HG03378 (cell line): ENCODE data around the gene REEP6.
"Not testable (repeated sequence)": the region's sequence is repeated elsewhere in the genome, so short reads cannot be mapped to it uniquely, and the experiment has no call there.

Experiments used
- ATAC-seq: cut with Tn5 transposase; IDR thresholded peaks from one replicate; pipeline ENCODE4 v1.9.1; 2021; ENCODE audit warnings: mild to moderate bottlenecking, moderate library complexity; ENCODE audit not compliant: unreplicated experiment

REEP6 gene

DNA sequence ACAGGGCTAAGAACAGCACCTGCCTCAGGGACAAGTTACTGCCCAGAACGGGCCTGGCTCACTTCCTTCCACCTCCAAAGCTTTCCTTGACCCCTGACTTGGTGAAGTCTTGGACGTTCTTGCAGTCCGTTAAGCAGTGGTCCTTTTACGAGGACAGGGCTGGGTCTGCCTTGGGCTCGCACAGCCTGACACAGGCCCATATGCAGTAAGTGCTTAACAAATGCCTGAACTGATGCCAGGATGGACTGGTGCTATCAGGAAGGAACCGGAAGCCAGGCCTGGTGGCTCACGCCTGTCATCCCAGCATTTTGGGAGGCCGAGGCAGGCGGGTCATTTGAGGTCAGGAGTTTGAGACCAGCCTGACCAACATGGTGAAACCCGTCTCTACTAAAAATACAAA lies 31.1 kb downstream of the REEP6 start:
- ATAC-seq: no peak

GRCh38 chr19:1522838-1523237 lies 31.9 kb downstream of the REEP6 start:
- ATAC-seq: no peak

- ATAC-seq: no peak
Measured at GRCh38 chr19:1523412-1524286, 32.7 kb downstream of the REEP6 start, which contains the start of gene PLK5. PLK5 (plus strand) TSS chr19:1524077; CDS start chr19:1526997, 2,920 bp downstream.

GRCh38 chr19:1524287-1524971 lies 33.4 kb downstream of the REEP6 start:
- no peak for ATAC-seq

- ATAC-seq: no peak
Measured at GRCh38 chr19:1524972-1525325, 34.0 kb downstream of the REEP6 start.

GRCh38 chr19:1525343-1525742 lies 34.4 kb downstream of the REEP6 start:
- ATAC-seq: no peak

GRCh38 chr19:1526066-1526778 lies 35.2 kb downstream of the REEP6 start:
- no peak for ATAC-seq

- ATAC-seq: no peak
Measured at GRCh38 chr19:1526979-1527649, 36.1 kb downstream of the REEP6 start.

GRCh38 chr19:1527650-1528309 lies 36.8 kb downstream of the REEP6 start:
- ATAC-seq: no peak

GRCh38 chr19:1528596-1529429 lies 37.8 kb downstream of the REEP6 start:
- no peak for ATAC-seq

- no peak for ATAC-seq
Measured at GRCh38 chr19:1529430-1529816, 38.4 kb downstream of the REEP6 start.

GRCh38 chr19:1530856-1531255 lies 39.9 kb downstream of the REEP6 start:
- not testable (repeated sequence) for ATAC-seq

GRCh38 chr19:1531587-1531986 lies 40.6 kb downstream of the REEP6 start:
- no peak for ATAC-seq

DNA sequence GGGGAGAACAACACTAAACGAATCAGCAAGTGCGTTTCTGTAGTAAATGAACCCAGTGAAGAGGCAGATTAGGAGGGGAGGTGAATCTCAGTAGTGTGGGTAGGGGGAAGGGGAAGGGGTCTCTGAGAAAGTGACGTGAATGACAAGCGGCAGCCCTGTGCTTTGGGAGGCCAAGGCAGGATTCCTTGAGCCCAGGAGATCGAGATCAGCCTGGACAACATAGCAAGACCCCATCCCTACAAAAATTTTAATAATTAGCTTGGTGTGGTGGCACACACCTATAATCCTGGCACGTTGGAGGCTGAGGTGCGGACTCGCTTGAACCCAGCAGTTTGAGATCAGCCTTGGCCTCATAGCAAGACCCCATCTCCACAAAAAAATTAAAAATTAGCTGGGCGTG lies 41.0 kb downstream of the REEP6 start:
- no peak for ATAC-seq

GRCh38 chr19:1533510-1534150 lies 42.6 kb downstream of the REEP6 start:
- ATAC-seq: no peak

GRCh38 chr19:1534972-1535371 lies 44.0 kb downstream of the REEP6 start:
- ATAC-seq: no peak

DNA sequence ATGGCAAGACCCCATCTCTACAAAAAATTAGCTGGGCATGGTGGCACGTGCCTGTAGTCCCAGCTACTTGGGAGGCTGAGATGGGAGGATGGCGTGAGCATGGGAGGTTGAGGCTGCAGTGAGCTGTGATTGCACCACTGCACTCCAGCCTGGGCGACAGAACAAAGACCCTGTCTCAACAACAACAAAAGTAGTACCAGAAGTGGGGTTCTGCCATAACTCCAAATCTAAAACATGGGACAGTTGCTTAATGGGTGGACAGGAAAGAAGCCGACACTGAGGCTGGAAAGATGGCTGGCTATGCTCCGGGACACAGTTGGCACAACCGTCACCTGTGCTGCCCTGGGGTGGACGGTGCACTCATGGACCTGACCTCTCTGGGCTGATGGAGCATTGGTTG lies 44.7 kb downstream of the REEP6 start:
- ATAC-seq: not testable (repeated sequence)

DNA sequence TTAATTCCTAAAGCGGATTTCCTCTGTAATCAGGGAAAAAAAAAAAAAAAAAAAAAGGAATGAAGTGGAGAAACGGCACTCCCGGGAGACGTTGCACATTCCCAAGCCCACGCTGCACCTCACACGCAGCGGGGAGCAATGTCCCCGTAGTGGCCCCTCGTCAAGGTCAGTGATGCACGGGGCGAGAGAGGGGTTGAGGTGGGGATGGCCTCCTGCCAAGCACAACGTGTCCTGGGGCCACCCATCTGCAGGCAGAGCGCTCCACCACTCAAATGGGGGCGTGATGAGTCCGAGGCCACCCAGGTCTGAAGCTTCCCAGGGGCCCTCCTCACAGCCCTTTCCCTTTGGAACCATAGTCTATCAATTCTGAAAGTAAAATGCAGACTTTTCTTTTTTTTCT lies 48.0 kb downstream of the REEP6 start:
- no peak for ATAC-seq

DNA sequence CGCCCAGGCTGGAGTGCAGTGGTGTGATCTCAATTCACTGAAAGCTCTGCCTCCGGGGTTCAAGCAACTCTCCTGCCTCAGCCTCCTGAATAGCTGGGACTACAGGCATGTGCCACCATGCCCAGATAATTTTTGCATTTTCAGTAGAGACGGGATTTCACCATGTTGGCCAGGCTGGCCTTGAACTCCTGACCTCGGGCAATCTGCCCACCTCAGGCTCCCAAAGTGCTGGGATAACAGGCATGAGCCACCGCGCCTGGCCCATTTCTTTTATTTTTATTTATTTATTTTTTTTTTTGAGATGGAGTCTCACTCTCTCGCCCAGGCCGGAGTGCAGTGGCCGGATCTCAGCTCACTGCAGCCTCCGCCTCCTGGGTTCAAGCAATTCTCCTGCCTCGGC lies 48.8 kb downstream of the REEP6 start:
- not testable (repeated sequence) for ATAC-seq
